ENCODE data around the gene PHF11. TPM values are rescaled to one million over a fixed set of nuclear protein-coding genes. Genes with fewer than 3 reads are reported as not detected.

PHF11 gene
- total and polyA plus RNA-seq, 2 of the 13 experiments (the other 11 are each of a cell fraction or from before 2014, with no cell fraction given): 15.8 to 22.0 TPM

GRCh38 chr13:49464621-49465325 lies 31.0 kb upstream of the PHF11 start (continued):
- no peak for TF ChIP-seq ZNF775 (CRISPR knock-in tag; IDR thresholded peaks at IDR 0.05; ENCODE audit: borderline replicate concordance)
- TF ChIP-seq ZNF816 (CRISPR knock-in tag; IDR thresholded peaks at IDR 0.05; ENCODE audit: borderline replicate concordance): no peak
- TF ChIP-seq HMG20B (CRISPR knock-in tag; conservative IDR thresholded peaks at IDR 0.05): peak; percentile 42; the same call in 1 of the 2 replicates
- 0 out of 2 replicates have a peak, but pooled peaks have one; percentile 61 for TF ChIP-seq ZNF503 (CRISPR knock-in tag; IDR thresholded peaks at IDR 0.05)
- TF ChIP-seq, protein P1, sequence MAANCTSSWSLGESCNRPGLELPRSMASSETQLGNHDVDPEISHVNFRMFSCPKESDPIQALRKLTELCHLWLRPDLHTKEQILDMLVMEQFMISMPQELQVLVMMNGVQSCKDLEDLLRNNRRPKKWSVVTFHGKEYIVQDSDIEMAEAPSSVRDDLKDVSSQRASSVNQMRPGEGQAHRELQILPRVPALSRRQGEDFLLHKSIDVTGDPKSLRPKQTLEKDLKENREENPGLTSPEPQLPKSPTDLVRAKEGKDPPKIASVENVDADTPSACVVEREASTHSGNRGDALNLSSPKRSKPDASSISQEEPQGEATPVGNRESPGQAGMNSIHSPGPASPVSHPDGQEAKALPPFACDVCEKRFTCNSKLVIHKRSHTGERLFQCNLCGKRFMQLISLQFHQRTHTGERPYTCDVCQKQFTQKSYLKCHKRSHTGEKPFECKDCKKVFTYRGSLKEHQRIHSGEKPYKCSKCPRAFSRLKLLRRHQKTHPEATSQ (CRISPR knock-in tag; IDR thresholded peaks at IDR 0.05; ENCODE audit: borderline replicate concordance): no peak
- 0 out of 2 replicates have a peak, but pooled peaks have one; percentile 39 for TF ChIP-seq ZNF878 (CRISPR knock-in tag; IDR thresholded peaks at IDR 0.05)
- TF ChIP-seq EHMT2 (IDR thresholded peaks at IDR 0.05; ENCODE audit: borderline replicate concordance, low read depth, low read length): peak; percentile 49; the same call in 1 of the 2 replicates
- peak; percentile 74 for TF ChIP-seq SAP130 (CRISPR knock-in tag; IDR thresholded peaks at IDR 0.05; ENCODE audit: low read depth)
- TF ChIP-seq ZSCAN22 (CRISPR knock-in tag; IDR thresholded peaks at IDR 0.05): no peak
- TF ChIP-seq FOXJ3 (CRISPR knock-in tag; IDR thresholded peaks at IDR 0.05; ENCODE audit: borderline replicate concordance): peak; percentile 80; the same call in 1 of the 2 replicates
- no peak for TF ChIP-seq GABPA (IDR thresholded peaks at IDR 0.05; ENCODE audit: low read depth, low read length)
- TF ChIP-seq GABPA (CRISPR knock-in tag; IDR thresholded peaks at IDR 0.05; ENCODE audit: low read depth): no peak
- peak; percentile 65 for TF ChIP-seq ARID3A (IDR thresholded peaks at IDR 0.05; ENCODE audit: low read depth, low read length)
- 0 out of 2 replicates have a peak, but pooled peaks have one; percentile 45 for TF ChIP-seq HHEX (CRISPR knock-in tag; IDR thresholded peaks at IDR 0.05)
- peak; percentile 74 for TF ChIP-seq ZNF121 (CRISPR knock-in tag; IDR thresholded peaks at IDR 0.05)
- no peak for TF ChIP-seq ZNF549 (CRISPR knock-in tag; IDR thresholded peaks at IDR 0.05)
- peak; percentile 65; the same call in 1 of the 2 replicates for TF ChIP-seq RERE (CRISPR knock-in tag; IDR thresholded peaks at IDR 0.05; ENCODE audit: low read depth)
- TF ChIP-seq RARA (CRISPR knock-in tag; IDR thresholded peaks at IDR 0.05): peak; percentile 89

Data from HepG2 (cell line).